Fibroblast of the aortic adventitia (primary cell): Measurements from ENCODE around the gene NOS3. TPM values are rescaled to one million over a fixed set of nuclear protein-coding genes. Genes with fewer than 3 reads are reported as not detected.

Source experiments
- DNase-seq: peaks from one replicate; pipeline ENCODE4 v3.0.0-alpha.2; 2010; ENCODE audit warnings: low read depth
- H3K4me3 ChIP-seq: 2 replicates; pipeline ENCODE4 v1.5.1; 2011; ENCODE audit warnings: low read depth, mild to moderate bottlenecking, control low read depth, low read length, moderate library complexity
- CTCF ChIP-seq: IDR thresholded peaks from 2 replicates; pipeline ENCODE4 v1.5.1; 2011; ENCODE audit warnings: mild to moderate bottlenecking, low read length, control low read depth, inconsistent platforms; ENCODE audit not compliant: insufficient read depth
- total RNA-seq: library from RNA; depleted of rRNA; stranded (reverse); fragments of >200 nt; gene quantifications from 2 replicates; pipeline ENCODE4 v1.2.3, GENCODE V29; 2012; ENCODE audit warnings: low replicate concordance

Gene NOS3
- total RNA-seq: 0.36 and 4.6 TPM in 2 replicates

GRCh38 chr7:150990416-150991186 is at the start of gene NOS3:
Gene NOS3 (plus strand): TSS chr7:150991017. CDS start chr7:150993804, 2,787 bp downstream.
- TF ChIP-seq CTCF: no peak

GRCh38 chr7:150941351-150942000 is 49.3 kb upstream of the NOS3 start:
- no peak for DNase-seq

More at GRCh38 chr7:150990416-150991186, at the start of gene NOS3:
- H3K4me3 ChIP-seq: no peak within 1 kb of the TSS
- no peak for DNase-seq

DNA sequence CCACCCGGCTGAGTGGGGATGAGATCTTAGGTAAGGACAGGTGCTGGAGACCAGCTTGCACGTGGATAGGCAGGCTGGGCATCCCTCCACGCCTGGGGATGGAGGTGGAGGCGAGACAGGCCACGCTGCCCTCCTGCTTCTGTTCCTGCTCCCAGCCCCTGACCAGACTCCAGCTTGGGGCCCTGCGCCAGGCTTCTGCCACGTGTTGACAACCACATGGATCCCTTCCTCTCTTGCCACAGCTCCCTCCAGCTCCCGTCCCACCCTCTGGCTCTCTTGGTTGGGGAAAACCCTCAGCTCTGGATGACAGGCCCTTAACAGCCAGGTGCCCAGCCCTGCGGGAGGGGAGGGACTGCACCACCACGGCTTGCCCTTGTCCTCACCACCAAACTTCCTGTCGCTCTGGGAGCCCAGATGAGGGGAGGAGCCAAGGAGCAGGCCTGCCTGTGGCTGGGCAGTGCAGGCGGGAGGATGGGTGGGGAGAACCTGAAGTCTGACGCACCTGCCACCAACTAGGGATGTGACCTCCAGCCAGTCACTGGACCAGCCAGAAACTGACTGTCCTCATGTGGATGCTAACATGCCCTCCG is 48.7 kb upstream of the NOS3 start:
- TF ChIP-seq CTCF: no peak
- H3K4me3 ChIP-seq: no peak overlapping the region
- no peak for DNase-seq

More at GRCh38 chr7:150941351-150942000, 49.3 kb upstream of the NOS3 start:
- TF ChIP-seq CTCF: no peak
- H3K4me3 ChIP-seq: no peak overlapping the region

GRCh38 chr7:150942591-150943452 is 48.0 kb upstream of the NOS3 start:
- no peak for TF ChIP-seq CTCF
- no peak for DNase-seq
- H3K4me3 ChIP-seq: no peak overlapping the region

DNA sequence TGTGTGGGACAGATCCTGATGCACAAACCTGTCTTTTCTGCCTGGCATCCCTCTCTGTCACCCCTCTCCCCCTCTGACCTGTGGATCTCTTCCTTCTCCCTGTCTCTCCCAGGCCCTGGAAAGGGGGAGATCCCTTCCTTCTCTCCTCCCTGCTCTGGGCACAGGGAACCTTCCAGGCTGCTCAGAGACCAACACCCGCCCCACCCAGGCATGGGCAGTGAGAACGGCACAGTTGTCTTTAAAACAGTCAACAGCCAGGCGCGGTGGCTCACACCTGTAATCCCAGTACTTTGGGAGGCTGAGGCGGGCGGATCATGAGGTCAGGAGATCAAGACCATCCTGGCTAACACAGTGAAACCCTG is 47.4 kb upstream of the NOS3 start:
- DNase-seq: no peak
- TF ChIP-seq CTCF: no peak
- H3K4me3 ChIP-seq: no peak overlapping the region
